Endothelial cell of umbilical vein (primary cell): Measurements from ENCODE around the gene FRK. TPM values are rescaled to one million over a fixed set of nuclear protein-coding genes. Genes with fewer than 3 reads are reported as not detected.

Experiments used
- BruUV-seq: library from RNA; stranded (reverse); fragments of 400-500 nt; replicated peaks from 2 replicates; lab custom pipeline; 2021; lab: Mats Ljungman, UMichigan
- CTCF ChIA-PET: fragments of 300-600, 350-600 bp; sonication (Branson Sonifier 250); formaldehyde crosslinking; loops from one replicate; lab custom pipeline; 2021; ENCODE audit warnings: antibody characterized with exemption, inconsistent platforms; lab: Charles Lee
- POLR2A ChIA-PET: fragments of 300-600, 350-600 bp; sonication (Branson Sonifier 250); formaldehyde crosslinking; loops from one replicate; lab custom pipeline; 2021; ENCODE audit warnings: antibody characterized with exemption, inconsistent platforms; lab: Charles Lee
- DNase-seq: peaks from one replicate; pipeline ENCODE4 v3.0.0-alpha.2; 2011; ENCODE audit warnings: low read depth, low spot score
- FAIRE-seq: peaks from 2 replicates; lab custom pipeline; 2011; peaks lifted over from hg19 to GRCh38; lab: Jason Lieb, UNC
- H2AFZ ChIP-seq: 2 replicates; pipeline ENCODE4 v1.6.0; 2012; ENCODE audit warnings: low read depth, low read length, control low read depth, inconsistent platforms
- H3K27ac ChIP-seq: 2 replicates; pipeline ENCODE4 v1.5.1; 2011; ENCODE audit warnings: low read depth, mild to moderate bottlenecking, control low read depth, low read length, moderate library complexity; ENCODE audit not compliant: insufficient read depth
- H3K27me3 ChIP-seq, 2 experiments: 2 replicates each; pipeline versions ENCODE4 v1.6.0 to v1.6.1; 2011; ENCODE audit warnings: low read length in 2 of 2, mixed read lengths in 1 of 2; ENCODE audit not compliant: control insufficient read depth in 2 of 2, insufficient read depth in 2 of 2
- H3K36me3 ChIP-seq, 2 experiments: 2 replicates in 1 of 2; 3 replicates in 1 of 2; pipeline ENCODE4 v1.5.1; 2011; ENCODE audit warnings: low read length in 2 of 2, mild to moderate bottlenecking in 1 of 2, moderate library complexity in 1 of 2; ENCODE audit not compliant: control insufficient read depth in 2 of 2, insufficient read depth in 2 of 2; ENCODE audit errors: extremely low read depth in 1 of 2
- H3K4me1 ChIP-seq: 3 replicates; pipeline ENCODE4 v1.5.1; 2011; ENCODE audit warnings: mild to moderate bottlenecking, low read length; ENCODE audit not compliant: control insufficient read depth, insufficient read depth; ENCODE audit errors: extremely low read depth
- H3K4me2 ChIP-seq: 2 replicates; pipeline ENCODE4 v1.6.1; 2011; ENCODE audit warnings: low read length, control low read depth, mixed read lengths; ENCODE audit not compliant: insufficient read depth
- H3K4me3 ChIP-seq, 3 experiments: fragments of 200-600 bp in 1 of 3; sonication (generic), shearing (Covaris generic) in 1 of 3; replicated peaks in 1 of 3; 2 replicates each; pipeline ENCODE4 v1.5.1; 2011 to 2016; ENCODE audit warnings: control low read depth in 3 of 3, low read length in 3 of 3, mild to moderate bottlenecking in 2 of 3, inconsistent platforms in 1 of 3, low read depth in 1 of 3, moderate library complexity in 1 of 3; ENCODE audit not compliant: insufficient read depth in 1 of 3
- H3K79me2 ChIP-seq: 2 replicates; pipeline ENCODE4 v1.6.0; 2012; ENCODE audit warnings: low read length, inconsistent platforms; ENCODE audit not compliant: control insufficient read depth, insufficient read depth
- H3K9ac ChIP-seq: replicated peaks from 2 replicates; pipeline ENCODE3; 2011; ENCODE audit warnings: low read length, control low read depth; ENCODE audit not compliant: insufficient read depth; ENCODE audit errors: extremely low read depth
- H3K9me1 ChIP-seq: replicated peaks from 3 replicates; pipeline ENCODE4 v1.6.0; 2011; ENCODE audit warnings: mild to moderate bottlenecking, low read length; ENCODE audit not compliant: control insufficient read depth, insufficient read depth; ENCODE audit errors: extremely low read depth
- H3K9me3 ChIP-seq: replicated peaks from 2 replicates; pipeline ENCODE4 v1.5.1; 2012; ENCODE audit warnings: low read length, inconsistent platforms; ENCODE audit not compliant: control insufficient read depth, insufficient read depth
- H4K20me1 ChIP-seq: replicated peaks from 2 replicates; pipeline ENCODE3; 2011; ENCODE audit warnings: mild to moderate bottlenecking, low read length; ENCODE audit not compliant: control insufficient read depth, insufficient read depth; ENCODE audit errors: extremely low read depth
- EZH2 ChIP-seq: IDR thresholded peaks from 2 replicates; pipeline ENCODE4 v1.6.1; 2012; ENCODE audit warnings: borderline replicate concordance, low read depth, mild to moderate bottlenecking, moderate library complexity, low read length, inconsistent platforms; ENCODE audit not compliant: severe bottlenecking
- FOS ChIP-seq: IDR thresholded peaks from 2 replicates; pipeline ENCODE4 v1.6.1; 2011; ENCODE audit warnings: mild to moderate bottlenecking, low read length, moderate library complexity, borderline replicate concordance; ENCODE audit not compliant: insufficient read depth
- GATA2 ChIP-seq: IDR thresholded peaks from 2 replicates; pipeline ENCODE4 v1.7.0; 2011; ENCODE audit warnings: low read depth, mild to moderate bottlenecking, moderate library complexity, mixed read lengths, low read length; ENCODE audit not compliant: insufficient read length, insufficient read depth
- JUN ChIP-seq: IDR thresholded peaks from 2 replicates; pipeline ENCODE4 v1.6.1; 2011; ENCODE audit warnings: borderline replicate concordance, low read depth; ENCODE audit not compliant: insufficient read length, insufficient read depth
- MYC ChIP-seq: IDR thresholded peaks from one replicate; pipeline ENCODE4 v1.6.1; 2011; ENCODE audit warnings: mild to moderate bottlenecking, low read depth, low read length
- POLR2A ChIP-seq: IDR thresholded peaks from 2 replicates; pipeline ENCODE4 v1.6.1; 2012; ENCODE audit warnings: low read depth, mild to moderate bottlenecking, control low read depth, low read length
- POLR2AphosphoS5 ChIP-seq: IDR thresholded peaks from 2 replicates; pipeline ENCODE4 v1.6.1; 2012; ENCODE audit warnings: low read depth, mild to moderate bottlenecking, control low read depth, low read length, moderate library complexity; ENCODE audit not compliant: insufficient read depth
- dilution Hi-C: fragments of 300-500 bp; cut with MboI; formaldehyde crosslinking; loops from one replicate; pipeline ENCODE4 v1.15.0; 2019; ENCODE audit warnings: low sequenced_read_pairs; ENCODE audit not compliant: extremely low pct_ligation_motif_present
- intact Hi-C: fragments of 100-400 bp; cut with micrococcal nuclease; formaldehyde crosslinking; loops from one replicate; pipeline ENCODE4 v1.10.0; 2022
- polyA plus RNA-seq, 4 experiments: library from polyadenylated mRNA; depleted of rRNA in 3 of 4; stranded (reverse) in 3 of 4; unstranded in 1 of 4; fragments of >200 nt; gene quantifications; 2 replicates each; pipeline versions ENCODE4 v1.2.1 to v1.2.3, GENCODE V29; 2011 to 2012; ENCODE audit warnings: missing spikeins in 1 of 4
- total RNA-seq: library from RNA; stranded (reverse); gene quantifications from 2 replicates; pipeline ENCODE4 v1.2.3, GENCODE V29; 2021

The FRK gene
- total and polyA plus RNA-seq, 2 donors (not counting 3 experiments of a cell fraction or from before 2014, with no cell fraction given), result 0.01 TPM; not detected in 1

GRCh38 chr6:115982453-115982852 is 78.2 kb downstream of the FRK start:
- Histone ChIP-seq H3K79me2 (no peaks in the 10 kb centered on the region), H4K20me1 (no peaks in the 10 kb centered on the region), H3K27me3 (no peaks in the 10 kb centered on the region), H3K4me3 (no peak overlapping the region), H2AFZ (no peak overlapping the region), H3K36me3 (no peaks in the 10 kb centered on the region), H3K4me2 (no peak overlapping the region), H3K27ac (no peak overlapping the region), H3K9ac (no peak overlapping the region), H3K4me1 (no peaks in the 10 kb centered on the region), H3K9me3 (no peaks in the 10 kb centered on the region), H3K9me1 (no peaks in the 10 kb centered on the region)
- FAIRE-seq (no peak), DNase-seq (no peak)
- intact Hi-C loops (no loop called here), dilution Hi-C loops (no loop called here)
- ChIA-PET CTCF (no interaction called here), POLR2A (no interaction called here)
- TF ChIP-seq EZH2 (no peak), GATA2 (no peak), JUN (no peak), POLR2AphosphoS5 (no peak), POLR2A (no peak)
- BruUV-seq, result no TSS peak

- Histone ChIP-seq H3K27ac (no peak overlapping the region), H3K27me3 (no peaks in the 10 kb centered on the region), H3K79me2 (no peaks in the 10 kb centered on the region), H3K4me1 (no peaks in the 10 kb centered on the region), H4K20me1 (no peaks in the 10 kb centered on the region), H3K36me3 (no peaks in the 10 kb centered on the region), H2AFZ (no peak overlapping the region), H3K4me2 (no peak overlapping the region), H3K9ac (no peak overlapping the region), H3K4me3 (no peak overlapping the region), H3K9me1 (no peaks in the 10 kb centered on the region), H3K9me3 (no peaks in the 10 kb centered on the region)
- POLR2A ChIA-PET, result no interaction called here
- CTCF ChIA-PET, result no interaction called here
- dilution Hi-C loops (no loop called here), intact Hi-C loops (no loop called here)
- FAIRE-seq (no peak), DNase-seq (no peak)
- TF ChIP-seq GATA2, result no peak
- no peak for TF ChIP-seq FOS
- TF ChIP-seq JUN, result no peak
- TF ChIP-seq MYC, result no peak
- BruUV-seq, result no TSS peak
Observed at GRCh38 chr6:115977220-115977619, 83.5 kb downstream of the FRK start.
